ENCODE data around the gene PSMF1. TPM values are rescaled to one million over a fixed set of nuclear protein-coding genes. Genes with fewer than 3 reads are reported as not detected.

The PSMF1 gene
- total RNA-seq, 1 experiment from 2014 or later = 90.8 TPM

DNA sequence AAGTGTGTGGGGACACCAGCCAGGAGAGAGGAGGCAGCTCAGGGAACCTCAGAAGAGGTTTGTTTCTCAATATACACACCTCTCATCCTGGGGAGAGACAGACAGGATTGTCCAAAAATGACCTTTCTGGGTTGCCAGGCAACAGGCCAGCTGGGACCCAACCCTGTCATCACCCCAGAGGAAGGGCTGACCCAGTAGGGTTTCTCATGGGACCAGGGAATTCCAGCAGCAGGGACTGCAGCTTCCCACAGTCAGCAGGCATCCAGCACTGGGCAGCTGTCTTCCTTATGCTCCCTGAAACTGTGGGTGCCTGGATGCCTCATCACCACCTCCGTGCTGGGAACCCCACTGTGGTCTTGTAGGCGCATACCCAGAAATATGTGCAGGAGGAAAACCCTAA is 86.2 kb downstream of the PSMF1 start:
- H4K20me1 ChIP-seq (ENCODE audit: control insufficient read depth, insufficient read depth, insufficient read length) = no peaks in the 10 kb centered on the region
- no peak overlapping the region for H3K18ac ChIP-seq (ENCODE audit: insufficient read length, low read depth, low read length)
- Mint-ChIP-seq H3K9me3 (no peaks in the 10 kb centered on the region), H3K36me3 (ENCODE audit: insufficient read depth in 1 of 3, low read depth in 3 of 3) (no peaks in the 10 kb centered on the region), H3K27me3 (ENCODE audit: low read depth) (peaks cover 25% of the 10 kb centered on the region), H3K27ac (no peak overlapping the region), H3K4me3 (no peak overlapping the region), H3K4me1 (no peaks in the 10 kb centered on the region; a peak in 1 of 4 replicates)
- H3K4me2 ChIP-seq (ENCODE audit: insufficient read depth, insufficient read length, low read length) = no peak overlapping the region
- DNase-seq = no peak
- H2BK12ac ChIP-seq (ENCODE audit: insufficient read length, low read depth, low read length) = no peak overlapping the region
- no peaks in the 10 kb centered on the region for H3K9me3 ChIP-seq (ENCODE audit: control insufficient read depth, low read depth, low read length)
- no peak overlapping the region for H4K5ac ChIP-seq (ENCODE audit: insufficient read length, low read depth, low read length)
- H3K9ac ChIP-seq (ENCODE audit: extremely low read depth, insufficient read length, low read length) = no peak overlapping the region
- H2BK20ac ChIP-seq (ENCODE audit: low read depth, low read length, poor library complexity, severe bottlenecking) = no peak overlapping the region
- H3K23ac ChIP-seq (ENCODE audit: insufficient read length, low read depth, low read length) = no peak overlapping the region
- no peaks in the 10 kb centered on the region for H3K4me1 ChIP-seq (ENCODE audit: insufficient read depth, low read length)
- no peaks in the 10 kb centered on the region for H3K23me2 ChIP-seq (ENCODE audit: insufficient read length, low read depth, low read length, poor library complexity, severe bottlenecking)
- no peak overlapping the region for H2BK5ac ChIP-seq (ENCODE audit: insufficient read length, low read length)
- no peak overlapping the region for H3K27ac ChIP-seq (ENCODE audit: insufficient read length, low read depth, low read length)
- no peak overlapping the region for H2BK120ac ChIP-seq (ENCODE audit: low read depth, low read length, poor library complexity, severe bottlenecking)
- H2AFZ ChIP-seq (ENCODE audit: low read length) = no peak overlapping the region
- no peak overlapping the region for H3K14ac ChIP-seq (ENCODE audit: insufficient read depth, low read length)
- no peaks in the 10 kb centered on the region for H3K79me2 ChIP-seq (ENCODE audit: insufficient read depth, low read length)
- H4K91ac ChIP-seq (ENCODE audit: insufficient read length, low read depth, low read length) = no peak overlapping the region
- no peaks in the 10 kb centered on the region for H3K79me1 ChIP-seq (ENCODE audit: insufficient read depth, low read depth, low read length, poor library complexity, severe bottlenecking)
- WGBS (ENCODE audit: extremely low coverage, insufficient read length, low lambda C conversion rate) = no CpG with 5 or more reads among the region's 2 CpGs
- 0 out of 2 replicates have a peak, but pooled peaks cover 2% of the 10 kb centered on the region for H3K27me3 ChIP-seq (ENCODE audit: insufficient read depth, low read length)
- no peak overlapping the region for H2BK15ac ChIP-seq (ENCODE audit: low read depth, low read length)
- no peak overlapping the region for H3K56ac ChIP-seq (ENCODE audit: insufficient read length, low read depth, low read length)
- no peak overlapping the region for H2AK5ac ChIP-seq (ENCODE audit: insufficient read length, low read length)
- no peak overlapping the region for H4K8ac ChIP-seq (replicated peaks; ENCODE audit: insufficient read length, low read depth, low read length)
- H3T11ph ChIP-seq (ENCODE audit: low read length) = no peak overlapping the region
- TF ChIP-seq, protein P1, sequence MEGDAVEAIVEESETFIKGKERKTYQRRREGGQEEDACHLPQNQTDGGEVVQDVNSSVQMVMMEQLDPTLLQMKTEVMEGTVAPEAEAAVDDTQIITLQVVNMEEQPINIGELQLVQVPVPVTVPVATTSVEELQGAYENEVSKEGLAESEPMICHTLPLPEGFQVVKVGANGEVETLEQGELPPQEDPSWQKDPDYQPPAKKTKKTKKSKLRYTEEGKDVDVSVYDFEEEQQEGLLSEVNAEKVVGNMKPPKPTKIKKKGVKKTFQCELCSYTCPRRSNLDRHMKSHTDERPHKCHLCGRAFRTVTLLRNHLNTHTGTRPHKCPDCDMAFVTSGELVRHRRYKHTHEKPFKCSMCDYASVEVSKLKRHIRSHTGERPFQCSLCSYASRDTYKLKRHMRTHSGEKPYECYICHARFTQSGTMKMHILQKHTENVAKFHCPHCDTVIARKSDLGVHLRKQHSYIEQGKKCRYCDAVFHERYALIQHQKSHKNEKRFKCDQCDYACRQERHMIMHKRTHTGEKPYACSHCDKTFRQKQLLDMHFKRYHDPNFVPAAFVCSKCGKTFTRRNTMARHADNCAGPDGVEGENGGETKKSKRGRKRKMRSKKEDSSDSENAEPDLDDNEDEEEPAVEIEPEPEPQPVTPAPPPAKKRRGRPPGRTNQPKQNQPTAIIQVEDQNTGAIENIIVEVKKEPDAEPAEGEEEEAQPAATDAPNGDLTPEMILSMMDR (conservative IDR thresholded peaks at IDR 0.05) = no peak
- no peak overlapping the region for H3K4ac ChIP-seq (ENCODE audit: low read depth, low read length)
